Measurements from ENCODE around the gene EYA4.

The EYA4 gene

GRCh38 chr6:133301835-133302234, 60.7 kb downstream of the EYA4 start:
- Histone ChIP-seq H3K79me2 (ENCODE audit: insufficient read depth, low read length) (no peaks in the 10 kb centered on the region), H3K9me3 (ENCODE audit: insufficient read depth, low read depth, low read length) (no peaks in the 10 kb centered on the region), H3F3A (ENCODE audit: low read depth) (no peaks in the 10 kb centered on the region), H3K4me2 (ENCODE audit: low read depth, low read length, poor library complexity, severe bottlenecking) (no peak overlapping the region), H3K36me3 (ENCODE audit: insufficient read depth, low read length) (no peaks in the 10 kb centered on the region), H3K27me3 (ENCODE audit: insufficient read depth, low read length, poor library complexity, severe bottlenecking) (no peaks in the 10 kb centered on the region), H3K4me3 (ENCODE audit: low read length, poor library complexity, severe bottlenecking) (no peak overlapping the region), H3K9me2 (replicated peaks; ENCODE audit: low read depth, low read length) (no peaks in the 10 kb centered on the region), H2AFZ (ENCODE audit: low read length) (no peak overlapping the region), H3K4me1 (ENCODE audit: insufficient read depth, low read length, poor library complexity, severe bottlenecking) (no peaks in the 10 kb centered on the region), H3K9ac (ENCODE audit: low read depth, low read length, poor library complexity, severe bottlenecking) (no peak overlapping the region), H4K20me1 (ENCODE audit: insufficient read depth, low read length, poor library complexity, severe bottlenecking) (no peaks in the 10 kb centered on the region)
- TF ChIP-seq EZH2phosphoT487 (IDR thresholded peaks at IDR 0.05; ENCODE audit: borderline replicate concordance), result no peak
- TF ChIP-seq CTCF (conservative IDR thresholded peaks at IDR 0.05; ENCODE audit: low read length), result no peak

- no peak overlapping the region for H3K4me2 ChIP-seq (ENCODE audit: low read depth, low read length, poor library complexity, severe bottlenecking)
- no peak overlapping the region for H3K4me3 ChIP-seq (ENCODE audit: low read length, poor library complexity, severe bottlenecking)
- H3K4me1 ChIP-seq (ENCODE audit: insufficient read depth, low read length, poor library complexity, severe bottlenecking), result no peaks in the 10 kb centered on the region
- H4K20me1 ChIP-seq (ENCODE audit: insufficient read depth, low read length, poor library complexity, severe bottlenecking), result no peaks in the 10 kb centered on the region
- H2AFZ ChIP-seq (ENCODE audit: low read length), result no peak overlapping the region
- no peaks in the 10 kb centered on the region for H3K36me3 ChIP-seq (ENCODE audit: insufficient read depth, low read length)
- H3K9me3 ChIP-seq (ENCODE audit: insufficient read depth, low read depth, low read length), result no peaks in the 10 kb centered on the region
- H3K27me3 ChIP-seq (ENCODE audit: insufficient read depth, low read length, poor library complexity, severe bottlenecking), result no peaks in the 10 kb centered on the region
- no peak for TF ChIP-seq CTCF (conservative IDR thresholded peaks at IDR 0.05; ENCODE audit: low read length)
- no peak for TF ChIP-seq EZH2phosphoT487 (IDR thresholded peaks at IDR 0.05; ENCODE audit: borderline replicate concordance)
- H3K9me2 ChIP-seq (replicated peaks; ENCODE audit: low read depth, low read length), result no peaks in the 10 kb centered on the region
- H3K9ac ChIP-seq (ENCODE audit: low read depth, low read length, poor library complexity, severe bottlenecking), result no peak overlapping the region
- no peaks in the 10 kb centered on the region for H3K79me2 ChIP-seq (ENCODE audit: insufficient read depth, low read length)
- H3F3A ChIP-seq (ENCODE audit: low read depth), result no peaks in the 10 kb centered on the region
Measured at GRCh38 chr6:133306931-133307330, 65.8 kb downstream of the EYA4 start.

- Histone ChIP-seq H3K4me3 (ENCODE audit: low read length, poor library complexity, severe bottlenecking) (no peak overlapping the region), H3K4me2 (ENCODE audit: low read depth, low read length, poor library complexity, severe bottlenecking) (no peak overlapping the region), H2AFZ (ENCODE audit: low read length) (no peak overlapping the region), H3K36me3 (ENCODE audit: insufficient read depth, low read length) (no peaks in the 10 kb centered on the region), H3K4me1 (ENCODE audit: insufficient read depth, low read length, poor library complexity, severe bottlenecking) (no peaks in the 10 kb centered on the region), H3K9me2 (replicated peaks; ENCODE audit: low read depth, low read length) (no peaks in the 10 kb centered on the region), H3K27me3 (ENCODE audit: insufficient read depth, low read length, poor library complexity, severe bottlenecking) (no peaks in the 10 kb centered on the region), H3K9me3 (ENCODE audit: insufficient read depth, low read depth, low read length) (no peaks in the 10 kb centered on the region), H3F3A (ENCODE audit: low read depth) (no peaks in the 10 kb centered on the region), H3K9ac (ENCODE audit: low read depth, low read length, poor library complexity, severe bottlenecking) (no peak overlapping the region), H3K79me2 (ENCODE audit: insufficient read depth, low read length) (no peaks in the 10 kb centered on the region), H4K20me1 (ENCODE audit: insufficient read depth, low read length, poor library complexity, severe bottlenecking) (no peaks in the 10 kb centered on the region)
- TF ChIP-seq EZH2phosphoT487 (IDR thresholded peaks at IDR 0.05; ENCODE audit: borderline replicate concordance) (no peak), CTCF (conservative IDR thresholded peaks at IDR 0.05; ENCODE audit: low read length) (no peak)
Measured at GRCh38 chr6:133309579-133309978, 68.4 kb downstream of the EYA4 start.
